HepG2 (cell line): Measurements from ENCODE around the gene ITIH2. TPM values are rescaled to one million over a fixed set of nuclear protein-coding genes. Genes with fewer than 3 reads are reported as not detected.

Source experiments
- ARID2 ChIP-seq: sonication (generic); formaldehyde crosslinking; IDR thresholded peaks from 2 replicates; pipeline ENCODE4 v1.8.1; 2022; ENCODE audit warnings: mild to moderate bottlenecking, missing genetic modification reagents, borderline replicate concordance
- BHLHE40 ChIP-seq: IDR thresholded peaks from 2 replicates; pipeline ENCODE4 v1.6.1; 2011; ENCODE audit warnings: low read length, improper control_type of control experiment
- FOXK2 ChIP-seq: fragments of 450-650 bp; IDR thresholded peaks from 2 replicates; pipeline ENCODE4 v1.6.1; 2016
- HDAC2 ChIP-seq: sonication (generic); formaldehyde crosslinking; IDR thresholded peaks from 2 replicates; pipeline ENCODE4 v1.4.0; 2020; ENCODE audit warnings: missing genetic modification reagents
- JUN ChIP-seq: sonication (generic); formaldehyde crosslinking; IDR thresholded peaks from 2 replicates; pipeline ENCODE4 v1.4.0; 2020; ENCODE audit warnings: mild to moderate bottlenecking, missing genetic modification reagents
- KLF16 ChIP-seq, 2 experiments: sonication (generic) in 1 of 2; formaldehyde crosslinking in 1 of 2; IDR thresholded peaks; 2 replicates each; pipeline versions ENCODE4 v1.6.1 to v1.8.0; 2016 to 2023; ENCODE audit warnings: missing genetic modification reagents in 2 of 2, missing compliant biosample characterization in 1 of 2
- MIER2 ChIP-seq: IDR thresholded peaks from 2 replicates; pipeline ENCODE4 v1.6.1; 2016; ENCODE audit warnings: missing biosample characterization, missing genetic modification reagents
- MTF1 ChIP-seq: sonication (generic); formaldehyde crosslinking; IDR thresholded peaks from 2 replicates; pipeline ENCODE4 v1.5.0; 2020; ENCODE audit warnings: missing genetic modification reagents
- NPAS2 ChIP-seq: sonication (generic); formaldehyde crosslinking; IDR thresholded peaks from 2 replicates; pipeline ENCODE4 v1.8.0; 2022; ENCODE audit warnings: mild to moderate bottlenecking, missing genetic modification reagents, borderline replicate concordance
- PBX2 ChIP-seq: IDR thresholded peaks from 2 replicates; pipeline ENCODE4 v1.6.1; 2016; ENCODE audit warnings: control low read depth
- PHF21A ChIP-seq: sonication (generic); formaldehyde crosslinking; IDR thresholded peaks from 2 replicates; pipeline ENCODE4 v1.5.0; 2020; ENCODE audit warnings: mild to moderate bottlenecking, missing genetic modification reagents
- POLR2G ChIP-seq: fragments of 200-400 bp; formaldehyde crosslinking; IDR thresholded peaks from 2 replicates; pipeline ENCODE4 v1.6.1; 2018; ENCODE audit warnings: mild to moderate bottlenecking, low read depth, low read length, moderate library complexity
- RCOR2 ChIP-seq: IDR thresholded peaks from 2 replicates; pipeline ENCODE4 v1.6.1; 2016; ENCODE audit warnings: missing biosample characterization, missing genetic modification reagents
- SAP130 ChIP-seq: IDR thresholded peaks from 2 replicates; pipeline ENCODE4 v1.6.1; 2016; ENCODE audit warnings: low read depth
- ZFP1 ChIP-seq: IDR thresholded peaks from 2 replicates; pipeline ENCODE4 v1.6.1; 2016
- ZFX ChIP-seq: sonication (generic); formaldehyde crosslinking; IDR thresholded peaks from 2 replicates; pipeline ENCODE4 v1.4.0; 2020; ENCODE audit warnings: mild to moderate bottlenecking, low read depth, missing genetic modification reagents, moderate library complexity
- ZMAT3 ChIP-seq: sonication (generic); formaldehyde crosslinking; conservative IDR thresholded peaks from 2 replicates; pipeline ENCODE4 v1.7.0; 2021; ENCODE audit warnings: missing genetic modification reagents
- ZMYM4 ChIP-seq: sonication (generic); formaldehyde crosslinking; IDR thresholded peaks from 2 replicates; pipeline ENCODE4 v1.8.1; 2023; ENCODE audit warnings: mild to moderate bottlenecking, missing genetic modification reagents
- ZNF510 ChIP-seq: sonication (generic); formaldehyde crosslinking; IDR thresholded peaks from 2 replicates; pipeline ENCODE4 v1.4.0; 2020; ENCODE audit warnings: low read depth, mild to moderate bottlenecking, missing genetic modification reagents
- ZNF546 ChIP-seq: sonication (generic); formaldehyde crosslinking; conservative IDR thresholded peaks from 2 replicates; pipeline ENCODE4 v1.8.1; 2023; ENCODE audit warnings: mild to moderate bottlenecking, missing genetic modification reagents
- ZNF646 ChIP-seq: sonication (generic); formaldehyde crosslinking; IDR thresholded peaks from 2 replicates; pipeline ENCODE4 v1.9.0; 2021; ENCODE audit warnings: mild to moderate bottlenecking, missing genetic modification reagents
- ZNF777 ChIP-seq: sonication (generic); formaldehyde crosslinking; IDR thresholded peaks from 2 replicates; pipeline ENCODE4 v1.4.0; 2020; ENCODE audit warnings: missing genetic modification reagents
- ZNF850 ChIP-seq: sonication (generic); formaldehyde crosslinking; conservative IDR thresholded peaks from 2 replicates; pipeline ENCODE4 v1.9.0; 2021; ENCODE audit warnings: mild to moderate bottlenecking, missing genetic modification reagents
- ZSCAN30 ChIP-seq: sonication (generic); formaldehyde crosslinking; IDR thresholded peaks from 2 replicates; pipeline ENCODE4 v1.5.0; 2020; ENCODE audit warnings: mild to moderate bottlenecking, missing genetic modification reagents
- polyA plus RNA-seq, 8 experiments: library from polyadenylated mRNA; depleted of rRNA in 3 of 8; stranded (reverse) in 7 of 8; unstranded in 1 of 8; fragments of >200 nt; fragmentation: Illumina TruSeq in 4 of 8; extraction: Trizol in 4 of 8; gene quantifications; 2 replicates each; pipeline versions ENCODE4 v1.2.1 to v1.2.3, GENCODE V29; 2011 to 2016; ENCODE audit warnings: low read depth in 4 of 8, missing spikeins in 1 of 8, mixed read lengths in 1 of 8; ENCODE audit not compliant: insufficient read depth in 1 of 8
- total RNA-seq, 5 experiments: library from RNA; depleted of rRNA; stranded (reverse); fragments of >200 nt; fragmentation: Illumina TruSeq; extraction: Trizol; gene quantifications; 2 replicates each; pipeline ENCODE4 v1.2.3, GENCODE V29; 2016; ENCODE audit warnings: low read depth in 1 of 5
- TF ChIP-seq, protein P1 (sequence below): IDR thresholded peaks from 2 replicates; pipeline ENCODE4 v1.6.1; 2012; ENCODE audit warnings: low read depth, low read length, improper control_type of control experiment

The ITIH2 gene
- total and polyA plus RNA-seq, 2 of the 13 experiments (the other 11 are each of a cell fraction or from before 2014, with no cell fraction given) = 1,197 to 1,427 TPM

DNA sequence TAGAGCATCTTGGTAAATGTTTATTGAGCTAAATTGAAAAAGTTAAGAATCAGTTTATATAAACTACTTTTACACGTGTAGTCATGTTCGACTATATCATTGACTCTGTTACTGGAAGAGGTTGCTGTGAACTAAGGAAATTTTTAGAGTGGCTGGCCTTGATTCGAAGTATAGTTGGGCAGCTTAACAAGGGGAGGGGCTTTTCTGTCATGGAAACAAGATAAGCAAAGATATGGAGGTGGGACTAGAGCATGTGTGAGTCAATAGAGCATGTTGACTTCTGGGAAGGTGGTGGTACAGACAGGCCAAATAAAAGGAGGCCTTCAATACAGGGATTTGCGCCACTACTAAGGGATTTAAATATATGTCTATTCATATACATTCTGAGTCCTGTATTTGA lies 92.5 kb downstream of the ITIH2 start (continued):
- TF ChIP-seq ZNF646 (CRISPR knock-in tag) = no peak
- no peak for TF ChIP-seq PBX2
- no peak for TF ChIP-seq ZNF777 (CRISPR knock-in tag)
- no peak for TF ChIP-seq JUN (CRISPR knock-in tag)
- no peak for TF ChIP-seq ARID2 (CRISPR knock-in tag)
- TF ChIP-seq ZFP1 (CRISPR knock-in tag) = 0 out of 2 replicates have a peak, but pooled peaks have one; percentile 38
- peak; percentile 53; the same call in 1 of the 2 replicates for TF ChIP-seq HDAC2
- no peak for TF ChIP-seq ZNF546 (CRISPR knock-in tag)
- TF ChIP-seq KLF16 (CRISPR knock-in tag; IDR thresholded peaks at IDR 0.05) = peak in 1 of 2 experiments; percentile 30; a peak in 1 of 4 replicates
- no peak for TF ChIP-seq MIER2
- peak; percentile 84 for TF ChIP-seq FOXK2
- TF ChIP-seq BHLHE40 = 0 out of 2 replicates have a peak, but pooled peaks have one; percentile 18
- no peak for TF ChIP-seq ZNF510
- no peak for TF ChIP-seq ZMAT3 (CRISPR knock-in tag)
- TF ChIP-seq ZSCAN30 (CRISPR knock-in tag) = no peak
- TF ChIP-seq NPAS2 (CRISPR knock-in tag) = no peak
- TF ChIP-seq SAP130 (CRISPR knock-in tag) = peak; percentile 88
- no peak for TF ChIP-seq ZNF850 (CRISPR knock-in tag)
- TF ChIP-seq ZFX (CRISPR knock-in tag) = peak; percentile 64; the same call in 1 of the 2 replicates
- no peak for TF ChIP-seq MTF1
- TF ChIP-seq, protein P1, sequence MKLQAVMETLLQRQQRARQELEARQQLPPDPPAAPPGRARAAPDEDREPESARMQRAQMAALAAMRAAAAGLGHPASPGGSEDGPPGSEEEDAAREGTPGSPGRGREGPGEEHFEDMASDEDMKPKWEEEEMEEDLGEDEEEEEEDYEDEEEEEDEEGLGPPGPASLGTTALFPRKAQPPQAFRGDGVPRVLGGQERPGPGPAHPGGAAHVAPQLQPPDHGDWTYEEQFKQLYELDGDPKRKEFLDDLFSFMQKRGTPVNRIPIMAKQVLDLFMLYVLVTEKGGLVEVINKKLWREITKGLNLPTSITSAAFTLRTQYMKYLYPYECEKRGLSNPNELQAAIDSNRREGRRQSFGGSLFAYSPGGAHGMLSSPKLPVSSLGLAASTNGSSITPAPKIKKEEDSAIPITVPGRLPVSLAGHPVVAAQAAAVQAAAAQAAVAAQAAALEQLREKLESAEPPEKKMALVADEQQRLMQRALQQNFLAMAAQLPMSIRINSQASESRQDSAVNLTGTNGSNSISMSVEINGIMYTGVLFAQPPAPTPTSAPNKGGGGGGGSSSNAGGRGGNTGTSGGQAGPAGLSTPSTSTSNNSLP = 0 out of 2 replicates have a peak, but pooled peaks have one; percentile 22
- no peak for TF ChIP-seq POLR2G
- no peak for TF ChIP-seq RCOR2 (CRISPR knock-in tag)
- TF ChIP-seq PHF21A (CRISPR knock-in tag) = no peak
- peak; percentile 43; the same call in 1 of the 2 replicates for TF ChIP-seq ZMYM4 (CRISPR knock-in tag)
